GM12878 (cell line): ENCODE data around the gene EEF1A2. TPM values are rescaled to one million over a fixed set of nuclear protein-coding genes. Genes with fewer than 3 reads are reported as not detected.

ENCODE experiments used
- ATAC-seq: fragments of 200-7000 bp; cut with Tn5 transposase; 3 replicates; pipeline ENCODE4 v1.9.1; 2020; ENCODE audit warnings: mild to moderate bottlenecking, moderate library complexity
- BruUV-seq: library from RNA; stranded (reverse); fragments of 400-500 nt; replicated peaks from 2 replicates; lab custom pipeline; 2021; lab: Mats Ljungman, UMichigan
- CTCF ChIA-PET: fragments of 300-600 bp; sonication (Branson Sonifier 250); formaldehyde crosslinking; extraction: SDS; loops from one replicate; lab custom pipeline; 2021; ENCODE audit warnings: inconsistent platforms; lab: Yijun Ruan, JAX
- POLR2A ChIA-PET: fragments of 350-600 bp; formaldehyde crosslinking; extraction: SDS; loops from one replicate; lab custom pipeline; 2021; ENCODE audit warnings: inconsistent platforms; lab: Charles Lee
- RAD21 ChIA-PET: fragments of 300-600 bp; sonication (Branson Sonifier 250); formaldehyde crosslinking; loops from one replicate; lab custom pipeline; 2023; ENCODE audit warnings: antibody characterized with exemption; ENCODE audit not compliant: unreplicated experiment; lab: Charles Lee
- SMC1A ChIA-PET: fragments of 300-600 bp; sonication (Branson Sonifier 250); formaldehyde crosslinking; loops from one replicate; lab custom pipeline; 2023; ENCODE audit not compliant: unreplicated experiment, uncharacterized antibody; lab: Charles Lee
- DNase-seq: peaks from one replicate; pipeline ENCODE4 v3.0.0-alpha.2; 2011; ENCODE audit warnings: low read depth, low spot score
- FAIRE-seq: peaks from 3 replicates; lab custom pipeline; 2011; peaks lifted over from hg19 to GRCh38; lab: Jason Lieb, UNC
- H2AFZ ChIP-seq: 2 replicates; pipeline ENCODE4 v1.6.0; 2011; ENCODE audit warnings: low read depth, low read length, control low read depth; ENCODE audit not compliant: control insufficient read depth
- H3K27ac ChIP-seq: 2 replicates; pipeline ENCODE4 v1.5.1; 2011; ENCODE audit warnings: control low read depth; ENCODE audit not compliant: control insufficient read depth, insufficient read depth
- H3K27me3 ChIP-seq, 2 experiments: replicated peaks in 1 of 2; 2 replicates each; pipeline versions ENCODE4 v1.6.0 to v1.6.1; 2011; ENCODE audit warnings: low read length in 1 of 2; ENCODE audit not compliant: control insufficient read depth in 2 of 2, insufficient read depth in 2 of 2
- H3K36me3 ChIP-seq, 2 experiments: 2 replicates each; pipeline ENCODE4 v1.5.1; 2011; ENCODE audit warnings: low read length in 1 of 2; ENCODE audit not compliant: control insufficient read depth in 2 of 2, insufficient read depth in 2 of 2
- H3K4me1 ChIP-seq: 2 replicates; pipeline ENCODE4 v1.6.1; 2011; ENCODE audit warnings: mild to moderate bottlenecking, low read length, moderate library complexity, mixed read lengths; ENCODE audit not compliant: control insufficient read depth, insufficient read depth
- H3K4me2 ChIP-seq: 2 replicates; pipeline ENCODE4 v1.6.0; 2011; ENCODE audit warnings: control low read depth; ENCODE audit not compliant: control insufficient read depth, insufficient read depth
- H3K4me3 ChIP-seq: fragments of 200-600 bp; sonication (generic); 2 replicates; pipeline ENCODE4 v1.5.1; 2016
- H3K79me2 ChIP-seq: 2 replicates; pipeline ENCODE4 v1.6.0; 2011; ENCODE audit warnings: low read length; ENCODE audit not compliant: control insufficient read depth, insufficient read depth
- H3K9ac ChIP-seq: 2 replicates; pipeline ENCODE4 v1.8.0; 2011; ENCODE audit warnings: low read length, control low read depth, mixed read lengths; ENCODE audit not compliant: control insufficient read depth, insufficient read depth
- H3K9me3 ChIP-seq: replicated peaks from 3 replicates; pipeline ENCODE4 v1.5.1; 2011; ENCODE audit warnings: mild to moderate bottlenecking, low read length; ENCODE audit not compliant: control insufficient read depth, insufficient read depth
- H4K20me1 ChIP-seq: 2 replicates; pipeline ENCODE4 v1.6.0; 2011; ENCODE audit not compliant: control insufficient read depth, insufficient read depth
- CBFB ChIP-seq: IDR thresholded peaks from 2 replicates; pipeline ENCODE4 v1.6.1; 2016; ENCODE audit warnings: antibody characterized with exemption, low read depth
- SMARCA5 ChIP-seq: fragments of 450-650 bp; IDR thresholded peaks from 2 replicates; pipeline ENCODE4 v1.6.1; 2017; ENCODE audit warnings: mild to moderate bottlenecking
- ZNF274 ChIP-seq: IDR thresholded peaks from one replicate; pipeline ENCODE4 v1.8.0; 2011; ENCODE audit not compliant: insufficient read length, insufficient read depth
- WGBS: methylation state at CpG from one replicate; pipeline ENCODE4 v1.1.6; 2016; ENCODE audit warnings: low lambda C conversion rate; ENCODE audit not compliant: insufficient replicate concordance, insufficient coverage; ENCODE audit errors: missing lambda C conversion rate; 5-methylcytosine and 5-hydroxymethylcytosine counted together
- in situ Hi-C: fragments of 300-500 bp; cut with MboI; formaldehyde crosslinking; loops from 9 replicates; pipeline ENCODE4 v1.14.3; 2018; ENCODE audit warnings: mixed read lengths
- intact Hi-C: fragments of 100-400 bp; cut with micrococcal nuclease; formaldehyde crosslinking; loops from one replicate; pipeline ENCODE4 v1.14.2; 2022; ENCODE audit not compliant: unreplicated experiment
- polyA plus RNA-seq, 11 experiments: library from polyadenylated mRNA; depleted of rRNA in 4 of 11; unstranded in 6 of 11; stranded (reverse) in 5 of 11; fragments of >200 nt; fragmentation: Nextera tagmentation in 4 of 11; fragmentation: Illumina TruSeq in 1 of 11; extraction: Ambion mirVana in 4 of 11; extraction: Trizol in 1 of 11; gene quantifications; 1 replicate in 1 of 11; 2 replicates in 10 of 11; pipeline versions ENCODE4 v1.2.1 to v1.2.3, GENCODE V29; 2011 to 2016; ENCODE audit warnings: inconsistent platforms in 2 of 11, missing spikeins in 2 of 11, low read depth in 1 of 11
- total RNA-seq, 4 experiments: library from RNA; depleted of rRNA in 3 of 4; stranded (reverse); fragments of >200 nt in 3 of 4; fragmentation: Illumina TruSeq in 1 of 4; extraction: Trizol in 1 of 4; gene quantifications; 2 replicates each; pipeline versions ENCODE4 v1.2.1 to v1.2.3, GENCODE V29; 2013 to 2021
- TF ChIP-seq, protein P1 (sequence below): fragments of 450-650 bp; formaldehyde crosslinking; IDR thresholded peaks from 2 replicates; pipeline ENCODE4 v1.5.0; 2022; ENCODE audit warnings: mild to moderate bottlenecking, missing genetic modification characterization
- TF ChIP-seq, protein P2 (sequence below): IDR thresholded peaks from 2 replicates; pipeline ENCODE4 v1.6.1; 2012; ENCODE audit warnings: low read depth, low read length, improper control_type of control experiment
- TF ChIP-seq, protein P3 (sequence below): IDR thresholded peaks from 2 replicates; pipeline ENCODE4 v1.6.1; 2012; ENCODE audit warnings: mild to moderate bottlenecking, low read depth, low read length

The EEF1A2 gene
- total and polyA plus RNA-seq, 10 of the 15 experiments (the other 5 are each of a cell fraction or from before 2014, with no cell fraction given) = 0.56 TPM; not detected in 9

DNA sequence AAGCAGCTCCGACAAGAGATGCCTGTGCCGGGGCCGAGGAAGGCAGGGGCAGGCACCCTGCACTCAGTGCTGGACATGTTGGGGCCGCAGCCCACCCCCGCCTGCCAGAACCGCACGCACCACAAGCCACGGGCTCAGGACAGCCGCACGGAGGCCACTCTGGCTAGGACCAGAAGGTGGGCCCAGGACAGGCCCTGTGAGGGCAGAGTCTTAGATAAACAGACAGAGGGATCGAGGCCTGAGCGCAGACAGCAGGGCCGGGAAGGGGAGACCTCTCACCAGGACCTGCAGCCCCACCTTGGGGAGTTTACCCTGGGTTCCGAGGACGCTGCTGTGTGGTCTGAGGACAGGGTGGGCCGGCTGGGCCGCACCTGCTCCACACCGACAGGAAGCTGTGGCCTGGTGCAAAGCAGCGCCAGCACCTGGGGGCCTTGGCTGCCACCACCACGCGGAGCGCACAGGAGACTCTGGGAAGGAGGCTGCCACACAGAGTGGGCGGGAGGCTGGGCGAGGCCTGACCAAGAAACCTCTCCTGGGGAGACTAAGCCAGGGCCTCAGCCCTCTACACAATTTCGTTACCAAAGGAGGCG, 58.4 kb downstream of the EEF1A2 start:
- RAD21 ChIA-PET = no interaction called here
- TF ChIP-seq, protein P1, sequence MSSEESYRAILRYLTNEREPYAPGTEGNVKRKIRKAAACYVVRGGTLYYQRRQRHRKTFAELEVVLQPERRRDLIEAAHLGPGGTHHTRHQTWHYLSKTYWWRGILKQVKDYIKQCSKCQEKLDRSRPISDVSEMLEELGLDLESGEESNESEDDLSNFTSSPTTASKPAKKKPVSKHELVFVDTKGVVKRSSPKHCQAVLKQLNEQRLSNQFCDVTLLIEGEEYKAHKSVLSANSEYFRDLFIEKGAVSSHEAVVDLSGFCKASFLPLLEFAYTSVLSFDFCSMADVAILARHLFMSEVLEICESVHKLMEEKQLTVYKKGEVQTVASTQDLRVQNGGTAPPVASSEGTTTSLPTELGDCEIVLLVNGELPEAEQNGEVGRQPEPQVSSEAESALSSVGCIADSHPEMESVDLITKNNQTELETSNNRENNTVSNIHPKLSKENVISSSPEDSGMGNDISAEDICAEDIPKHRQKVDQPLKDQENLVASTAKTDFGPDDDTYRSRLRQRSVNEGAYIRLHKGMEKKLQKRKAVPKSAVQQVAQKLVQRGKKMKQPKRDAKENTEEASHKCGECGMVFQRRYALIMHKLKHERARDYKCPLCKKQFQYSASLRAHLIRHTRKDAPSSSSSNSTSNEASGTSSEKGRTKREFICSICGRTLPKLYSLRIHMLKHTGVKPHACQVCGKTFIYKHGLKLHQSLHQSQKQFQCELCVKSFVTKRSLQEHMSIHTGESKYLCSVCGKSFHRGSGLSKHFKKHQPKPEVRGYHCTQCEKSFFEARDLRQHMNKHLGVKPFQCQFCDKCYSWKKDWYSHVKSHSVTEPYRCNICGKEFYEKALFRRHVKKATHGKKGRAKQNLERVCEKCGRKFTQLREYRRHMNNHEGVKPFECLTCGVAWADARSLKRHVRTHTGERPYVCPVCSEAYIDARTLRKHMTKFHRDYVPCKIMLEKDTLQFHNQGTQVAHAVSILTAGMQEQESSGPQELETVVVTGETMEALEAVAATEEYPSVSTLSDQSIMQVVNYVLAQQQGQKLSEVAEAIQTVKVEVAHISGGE = no peak
- TF ChIP-seq, all 136 proteins: peak for 0
- Histone ChIP-seq H4K20me1 (no peaks in the 10 kb centered on the region), H2AFZ (no peak overlapping the region), H3K27ac (no peak overlapping the region), H3K4me1 (peaks cover 16% of the 10 kb centered on the region), H3K4me2 (no peak overlapping the region), H3K79me2 (no peaks in the 10 kb centered on the region), H3K4me3 (no peak overlapping the region), H3K9me3 (no peaks in the 10 kb centered on the region; the same call in 2 of the 3 replicates), H3K36me3 (no peaks in the 10 kb centered on the region), H3K27me3 (no peaks in the 10 kb centered on the region; a peak in 1 of 4 replicates), H3K9ac (no peak overlapping the region)
- CTCF ChIA-PET = interaction anchor here (2.4 kb wide), 1 partner anchor 97 kb away, joined by 11 read pairs; the partner anchor contains the start of gene PTK6
- FAIRE-seq (no peak), DNase-seq (no peak), ATAC-seq (no peak)
- intact Hi-C loops = no loop called here
- BruUV-seq = no TSS peak
- WGBS = 36% methylated on average over 26 of the region's 26 CpGs
- POLR2A ChIA-PET = no interaction called here
- in situ Hi-C loops = no loop called here
- SMC1A ChIA-PET = interaction anchor here (1.0 to 2.1 kb wide), 2 partner anchors 80 to 97 kb away, joined by 4 to 7 read pairs; partner anchors contain the start of gene PPDPF

DNA sequence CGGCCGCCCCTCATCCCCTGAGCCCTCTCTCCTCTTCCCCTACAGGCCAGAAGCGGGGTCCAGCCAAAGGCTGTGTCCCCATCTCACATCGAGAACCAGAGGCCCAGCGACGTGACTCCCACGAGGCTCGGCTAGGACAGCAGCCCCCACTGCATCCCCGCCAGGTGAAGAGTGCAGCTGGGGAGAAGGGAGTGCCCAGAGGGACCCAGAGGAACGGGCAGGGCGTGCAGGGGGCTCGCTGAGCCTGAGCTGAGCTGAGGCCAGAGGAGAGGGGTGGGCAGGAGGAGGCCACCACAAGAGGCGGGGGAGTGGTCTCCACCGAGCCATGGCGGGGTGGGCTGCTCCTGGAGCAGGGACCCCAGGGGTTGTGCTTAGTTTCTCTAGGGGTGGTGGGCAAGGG, 59.0 kb downstream of the EEF1A2 start:
- H3K4me2 ChIP-seq = no peak overlapping the region
- FAIRE-seq (no peak), DNase-seq (no peak), ATAC-seq (no peak)
- in situ Hi-C loops (no loop called here), intact Hi-C loops (no loop called here)
- ChIA-PET POLR2A (no interaction called here), SMC1A (no interaction called here), CTCF (no interaction called here), RAD21 (interaction anchor here (0.5 kb wide), 1 partner anchor 91 kb away, joined by 3 read pairs; no protein-coding TSS in a partner anchor)
- no peaks in the 10 kb centered on the region; the same call in 2 of the 3 replicates for H3K9me3 ChIP-seq
- H3K27me3 ChIP-seq = no peaks in the 10 kb centered on the region; a peak in 1 of 4 replicates
- H3K4me1 ChIP-seq = peaks cover 16% of the 10 kb centered on the region
- no peak overlapping the region for H3K9ac ChIP-seq
- no peak overlapping the region for H3K27ac ChIP-seq
- BruUV-seq = no TSS peak
- no peaks in the 10 kb centered on the region for H4K20me1 ChIP-seq
- H2AFZ ChIP-seq = no peak overlapping the region
- no peaks in the 10 kb centered on the region for H3K36me3 ChIP-seq
- no peaks in the 10 kb centered on the region for H3K79me2 ChIP-seq
- 43% methylated on average over 15 of the region's 15 CpGs for WGBS
- no peak overlapping the region for H3K4me3 ChIP-seq
- TF ChIP-seq CBFB (no peak), ZNF274 (no peak), SMARCA5 (no peak)
- TF ChIP-seq, protein P2, sequence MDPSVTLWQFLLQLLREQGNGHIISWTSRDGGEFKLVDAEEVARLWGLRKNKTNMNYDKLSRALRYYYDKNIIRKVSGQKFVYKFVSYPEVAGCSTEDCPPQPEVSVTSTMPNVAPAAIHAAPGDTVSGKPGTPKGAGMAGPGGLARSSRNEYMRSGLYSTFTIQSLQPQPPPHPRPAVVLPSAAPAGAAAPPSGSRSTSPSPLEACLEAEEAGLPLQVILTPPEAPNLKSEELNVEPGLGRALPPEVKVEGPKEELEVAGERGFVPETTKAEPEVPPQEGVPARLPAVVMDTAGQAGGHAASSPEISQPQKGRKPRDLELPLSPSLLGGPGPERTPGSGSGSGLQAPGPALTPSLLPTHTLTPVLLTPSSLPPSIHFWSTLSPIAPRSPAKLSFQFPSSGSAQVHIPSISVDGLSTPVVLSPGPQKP = no peak
- TF ChIP-seq, protein P3, sequence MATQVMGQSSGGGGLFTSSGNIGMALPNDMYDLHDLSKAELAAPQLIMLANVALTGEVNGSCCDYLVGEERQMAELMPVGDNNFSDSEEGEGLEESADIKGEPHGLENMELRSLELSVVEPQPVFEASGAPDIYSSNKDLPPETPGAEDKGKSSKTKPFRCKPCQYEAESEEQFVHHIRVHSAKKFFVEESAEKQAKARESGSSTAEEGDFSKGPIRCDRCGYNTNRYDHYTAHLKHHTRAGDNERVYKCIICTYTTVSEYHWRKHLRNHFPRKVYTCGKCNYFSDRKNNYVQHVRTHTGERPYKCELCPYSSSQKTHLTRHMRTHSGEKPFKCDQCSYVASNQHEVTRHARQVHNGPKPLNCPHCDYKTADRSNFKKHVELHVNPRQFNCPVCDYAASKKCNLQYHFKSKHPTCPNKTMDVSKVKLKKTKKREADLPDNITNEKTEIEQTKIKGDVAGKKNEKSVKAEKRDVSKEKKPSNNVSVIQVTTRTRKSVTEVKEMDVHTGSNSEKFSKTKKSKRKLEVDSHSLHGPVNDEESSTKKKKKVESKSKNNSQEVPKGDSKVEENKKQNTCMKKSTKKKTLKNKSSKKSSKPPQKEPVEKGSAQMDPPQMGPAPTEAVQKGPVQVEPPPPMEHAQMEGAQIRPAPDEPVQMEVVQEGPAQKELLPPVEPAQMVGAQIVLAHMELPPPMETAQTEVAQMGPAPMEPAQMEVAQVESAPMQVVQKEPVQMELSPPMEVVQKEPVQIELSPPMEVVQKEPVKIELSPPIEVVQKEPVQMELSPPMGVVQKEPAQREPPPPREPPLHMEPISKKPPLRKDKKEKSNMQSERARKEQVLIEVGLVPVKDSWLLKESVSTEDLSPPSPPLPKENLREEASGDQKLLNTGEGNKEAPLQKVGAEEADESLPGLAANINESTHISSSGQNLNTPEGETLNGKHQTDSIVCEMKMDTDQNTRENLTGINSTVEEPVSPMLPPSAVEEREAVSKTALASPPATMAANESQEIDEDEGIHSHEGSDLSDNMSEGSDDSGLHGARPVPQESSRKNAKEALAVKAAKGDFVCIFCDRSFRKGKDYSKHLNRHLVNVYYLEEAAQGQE = no peak
